H4 (cell line): ENCODE data around the gene GPR176. TPM values are rescaled to one million over a fixed set of nuclear protein-coding genes. Genes with fewer than 3 reads are reported as not detected.
A peak's percentile ranks its signal among the peaks of the same experiment; 100 is the strongest.

ENCODE experiments used
- DNase-seq: peaks from one replicate; pipeline ENCODE4 v3.0.0-alpha.2; 2015; ENCODE audit warnings: low spot score
- total RNA-seq: library from RNA; depleted of rRNA; stranded (reverse); fragments of >200 nt; shearing (Covaris generic); gene quantifications from 2 replicates; pipeline ENCODE4 v1.2.3, GENCODE V29; 2014; rRNA removed

Gene GPR176
- total RNA-seq, 1 experiment from 2014 or later: 20.4 TPM

- peak; percentile 95 for DNase-seq
Observed at GRCh38 chr15:39782441-39783138, 137.5 kb downstream of the GPR176 start, which contains the start of gene FSIP1. Gene FSIP1, minus strand, starts transcription at chr15:39782841. Its CDS starts 6,317 bp downstream, at chr15:39776524.

DNA sequence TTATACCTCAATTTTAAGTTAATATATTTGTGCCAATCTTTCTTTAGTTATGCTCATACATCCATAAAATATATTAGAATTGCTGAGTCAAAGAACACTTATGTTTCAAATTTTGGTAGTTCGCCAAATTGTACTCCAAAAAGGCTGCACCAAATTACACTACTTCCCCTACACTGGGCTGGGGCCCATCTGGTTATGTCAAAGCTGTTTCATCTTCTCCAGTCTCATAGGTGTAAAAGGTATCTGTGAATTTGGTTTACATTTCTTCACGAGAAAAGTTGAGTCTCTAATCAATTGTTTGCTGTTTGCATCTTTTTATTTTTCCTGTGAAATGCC, 138.1 kb downstream of the GPR176 start:
- DNase-seq: no peak

GRCh38 chr15:39781147-39781966, 138.7 kb downstream of the GPR176 start:
- no peak for DNase-seq

- DNase-seq: no peak
Observed at GRCh38 chr15:39778021-39778420, 142.0 kb downstream of the GPR176 start.

DNA sequence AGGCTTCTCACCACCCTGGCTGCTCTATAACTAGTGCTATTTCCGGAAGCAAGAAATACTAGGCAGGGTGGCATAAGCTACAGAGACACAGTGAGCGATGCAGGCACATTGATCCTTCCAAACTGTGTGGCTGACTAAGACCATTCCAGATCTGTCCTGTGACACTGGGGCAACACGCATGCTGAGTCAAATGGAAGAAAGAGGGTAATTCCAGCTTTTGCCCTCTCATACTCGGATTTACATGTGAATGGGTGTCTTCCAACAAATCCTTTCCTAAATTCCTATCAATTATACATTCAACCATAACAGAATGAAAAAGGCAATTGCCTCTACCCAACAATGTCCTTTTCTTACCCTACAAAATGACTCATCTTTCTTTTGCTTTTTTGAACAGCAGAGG, 142.6 kb downstream of the GPR176 start:
- DNase-seq: no peak

GRCh38 chr15:39776068-39776467, 144.0 kb downstream of the GPR176 start:
- no peak for DNase-seq

DNA sequence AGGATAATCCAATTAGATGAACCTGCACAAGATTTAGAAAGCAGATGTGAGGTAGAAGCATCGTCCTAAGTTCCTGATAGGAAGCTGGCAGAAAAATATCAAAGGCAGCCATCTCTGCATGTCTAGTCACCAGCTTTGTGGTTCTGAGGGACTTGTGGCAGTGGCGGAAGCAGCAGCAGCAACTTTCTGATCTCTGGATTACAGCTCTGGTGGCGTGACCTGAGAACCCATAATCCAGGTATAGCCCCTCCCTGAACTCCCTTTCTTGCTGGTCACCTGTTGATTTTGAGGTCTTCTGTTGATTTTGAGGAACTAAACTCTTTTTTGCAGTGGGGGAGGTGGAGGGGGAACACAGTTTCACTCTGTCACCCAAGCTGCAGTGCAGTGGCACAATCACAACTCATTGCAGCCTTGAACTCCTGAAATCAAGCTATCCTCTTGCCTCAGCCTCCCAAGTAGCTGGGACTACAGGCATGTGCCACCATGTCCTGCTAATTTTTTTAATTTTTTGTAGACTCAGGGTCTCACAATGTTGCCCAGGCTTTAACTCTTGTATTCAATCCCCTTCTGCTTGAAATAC, 145.3 kb downstream of the GPR176 start:
- no peak for DNase-seq

DNA sequence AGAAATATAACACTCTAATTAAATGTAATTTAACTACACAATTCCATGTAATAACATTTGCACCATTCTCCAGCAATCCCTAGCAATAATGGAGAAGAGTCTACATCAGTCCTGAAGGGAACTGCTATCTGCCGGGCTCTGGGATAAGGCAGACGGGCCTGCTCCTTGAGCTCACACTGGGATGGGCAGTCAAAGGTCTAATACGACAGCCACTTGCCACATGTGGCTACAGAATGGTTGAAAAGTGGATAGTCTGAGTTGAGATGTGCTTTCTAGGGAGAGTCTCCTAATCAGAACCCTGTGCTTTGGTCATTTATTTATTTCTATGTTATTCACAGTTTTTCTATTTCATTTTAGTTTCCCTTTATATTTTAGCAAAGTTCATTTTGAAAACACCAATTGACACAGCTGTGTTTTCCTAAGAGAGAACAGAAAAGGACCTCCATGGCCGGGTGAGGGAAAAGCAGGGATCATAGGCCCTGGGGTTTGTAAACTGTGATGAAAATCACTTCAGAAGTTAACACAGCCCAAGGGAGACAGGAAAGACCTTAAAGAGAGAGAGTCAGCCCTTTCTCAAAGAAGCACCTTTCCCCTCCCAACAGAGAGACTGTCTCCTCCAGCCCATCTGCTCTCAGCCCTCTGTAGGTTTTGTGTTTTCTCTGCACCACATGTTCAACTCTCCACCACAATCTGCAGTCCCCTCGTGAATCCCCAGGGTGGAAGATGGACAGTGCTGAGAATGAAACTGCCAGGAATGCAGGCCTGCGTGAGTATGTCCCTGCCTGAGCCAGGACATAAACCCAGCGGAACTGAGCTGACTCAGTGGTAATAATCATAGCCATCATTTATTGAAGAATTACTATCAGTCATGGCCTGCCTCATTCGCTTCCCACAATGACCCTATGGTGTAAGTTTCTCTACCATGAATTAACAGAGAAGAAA, 149.0 kb downstream of the GPR176 start:
- DNase-seq: no peak

GRCh38 chr15:39767921-39768320, 152.1 kb downstream of the GPR176 start:
- DNase-seq: no peak

GRCh38 chr15:39761006-39761405, 159.1 kb downstream of the GPR176 start:
- no peak for DNase-seq

DNA sequence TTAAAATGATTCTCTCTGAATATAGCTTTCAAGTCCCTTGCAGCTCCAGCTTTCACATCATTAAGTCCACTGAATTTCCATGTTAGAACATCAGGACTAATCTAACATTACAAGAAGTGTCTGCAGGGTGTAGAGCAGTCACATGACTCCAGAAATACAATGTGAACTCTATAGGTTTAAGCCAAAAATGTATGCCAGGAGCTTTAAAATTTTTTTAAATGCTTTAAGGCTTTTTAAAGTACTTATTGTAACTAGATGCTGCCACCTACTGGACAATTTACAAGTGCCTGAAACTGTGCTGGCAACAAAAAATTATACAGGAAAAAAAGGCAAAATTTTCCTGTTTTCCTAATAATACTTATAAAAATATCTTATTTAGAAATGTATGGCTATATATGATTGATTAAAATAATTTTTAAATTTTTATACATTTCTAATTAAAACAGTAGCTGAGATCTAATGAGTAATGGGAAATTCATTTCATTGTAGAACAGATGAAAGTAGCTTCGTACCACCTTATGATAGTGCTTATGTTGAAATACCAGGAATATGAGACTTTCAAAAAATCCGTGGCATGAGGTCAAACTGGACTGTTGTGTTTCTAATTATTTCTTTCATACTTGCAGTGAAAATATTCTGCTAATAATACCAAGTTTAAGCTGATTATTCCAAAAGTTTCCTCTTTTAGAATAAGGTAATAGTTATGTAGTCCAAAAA, 163.1 kb downstream of the GPR176 start:
- DNase-seq: peak; percentile 51

DNA sequence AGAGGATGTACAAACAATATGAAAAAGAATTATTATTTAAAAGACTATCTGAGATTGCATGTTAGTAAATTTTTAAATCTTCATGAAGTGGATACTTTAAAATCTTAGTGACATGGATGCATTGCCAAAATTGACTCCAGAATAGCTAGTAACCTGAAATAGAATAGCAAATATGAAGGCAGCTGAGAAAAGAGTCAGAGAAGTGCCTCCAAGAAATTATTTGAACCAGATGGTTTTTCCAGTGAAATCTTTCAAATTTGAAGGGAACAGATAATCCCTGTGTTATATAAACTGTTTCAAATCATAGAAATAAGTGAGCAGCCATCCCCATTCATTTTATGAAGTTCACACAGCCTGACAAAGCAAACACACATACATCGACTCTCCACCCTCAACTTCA, 167.1 kb downstream of the GPR176 start:
- no peak for DNase-seq

DNA sequence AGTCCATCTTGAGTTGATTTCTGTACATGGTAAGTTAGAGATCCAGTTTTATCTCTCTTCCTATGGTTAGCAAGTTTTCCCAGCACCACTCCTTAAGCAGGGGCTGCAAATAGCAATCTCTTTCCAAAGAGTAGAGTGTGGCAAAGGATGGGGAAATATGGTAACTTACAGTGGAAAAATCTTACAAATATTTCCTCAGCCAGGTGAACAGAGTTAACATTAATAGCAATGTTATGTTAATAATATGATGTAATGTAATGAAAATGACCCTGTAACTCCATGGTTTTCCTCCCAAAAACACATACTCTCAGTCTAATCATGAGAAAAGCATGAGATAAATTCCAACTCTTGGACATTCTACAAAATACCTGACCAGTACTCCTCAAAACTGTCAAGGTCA, 167.8 kb downstream of the GPR176 start:
- DNase-seq: no peak

Other genes starting within 250 kb of the GPR176 start
- gene FSIP1, start 137.4 kb downstream of the GPR176 start, total RNA-seq: 1.0 and 1.3 TPM in 2 replicates
- 29.1 and 39.5 TPM in 2 replicates for gene EIF2AK4, start 13.8 kb upstream of the GPR176 start, total RNA-seq
- gene SRP14, start 118.9 kb upstream of the GPR176 start, total RNA-seq: 317 and 358 TPM in 2 replicates
- 18.7 and 19.6 TPM in 2 replicates for gene BMF, start 188.6 kb upstream of the GPR176 start, total RNA-seq
- gene BUB1B, start 240.8 kb upstream of the GPR176 start, total RNA-seq: 55.5 and 56.2 TPM in 2 replicates